Chondrocyte (in vitro differentiated cells): ENCODE data around the gene IL1A. TPM values are rescaled to one million over a fixed set of nuclear protein-coding genes. Genes with fewer than 3 reads are reported as not detected.

Experiments used
- DNase-seq: peaks from one replicate; pipeline ENCODE4 v3.0.0; 2021; ENCODE audit warnings: mixed read lengths, low spot score
- H3K27ac Mint-ChIP-seq: one replicate; pipeline ENCODE4 v1.8.0; 2021; ENCODE audit warnings: mild to moderate bottlenecking, moderate library complexity, mixed read lengths; ENCODE audit not compliant: unreplicated experiment
- H3K27me3 Mint-ChIP-seq: 2 replicates; pipeline ENCODE4 v1.8.0; 2021; ENCODE audit warnings: low read depth, mixed read lengths
- H3K36me3 Mint-ChIP-seq: 2 replicates; pipeline ENCODE4 v1.8.0; 2021; ENCODE audit warnings: low read depth, mixed read lengths
- H3K4me1 Mint-ChIP-seq: 2 replicates; pipeline ENCODE4 v1.8.0; 2021; ENCODE audit warnings: low read depth, mild to moderate bottlenecking, mixed read lengths
- H3K4me3 Mint-ChIP-seq: one replicate; pipeline ENCODE4 v1.8.0; 2021; ENCODE audit warnings: mild to moderate bottlenecking, moderate library complexity, mixed read lengths; ENCODE audit not compliant: unreplicated experiment
- H3K9me3 Mint-ChIP-seq: 2 replicates; pipeline ENCODE4 v1.8.0; 2021; ENCODE audit warnings: low read depth, mixed read lengths
- CTCF ChIP-seq: fragments of 200-600 bp; sonication (generic); IDR thresholded peaks from 2 replicates; pipeline ENCODE4 v1.5.0; 2021; ENCODE audit warnings: antibody characterized with exemption, mild to moderate bottlenecking, moderate library complexity
- total RNA-seq: library from RNA; stranded (reverse); gene quantifications from 3 replicates; pipeline ENCODE4 v1.2.1, GENCODE V29; 2021

The IL1A gene
- total RNA-seq, 1 donor from 2014 or later: not detected

DNA sequence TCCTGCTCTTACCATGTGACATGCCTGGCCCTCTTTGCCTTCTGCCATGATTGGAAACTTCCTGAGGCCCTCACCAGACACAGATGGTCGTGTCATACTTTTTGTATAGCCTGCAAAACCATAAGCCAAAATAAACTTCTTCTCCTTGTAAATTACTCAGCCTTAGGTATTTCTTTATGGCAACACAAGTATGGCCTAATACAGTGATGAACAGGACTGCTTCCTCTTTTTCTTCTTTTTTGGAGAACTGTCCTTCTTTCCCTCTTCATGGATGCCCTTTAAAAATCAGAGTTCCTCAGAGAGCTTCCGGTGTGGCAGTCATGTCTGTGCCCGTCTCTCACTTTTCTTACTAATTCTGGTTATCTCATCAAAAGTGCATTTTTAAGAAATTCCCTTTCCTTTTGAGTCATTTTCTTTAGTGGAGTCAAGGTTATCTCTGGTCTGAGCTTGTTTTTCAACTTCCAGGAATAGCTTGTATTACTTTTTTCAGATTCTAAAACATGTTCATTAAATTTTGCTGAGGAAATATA, 9.2 kb upstream of the IL1A start:
- Mint-ChIP-seq H3K9me3 (peaks cover 6% of the 10 kb centered on the region), H3K4me1 (peaks cover 8% of the 10 kb centered on the region), H3K27me3 (no peaks in the 10 kb centered on the region), H3K27ac (peak overlapping the region; percentile 1), H3K4me3 (no peak overlapping the region), H3K36me3 (no peaks in the 10 kb centered on the region)
- TF ChIP-seq CTCF: no peak
- DNase-seq: no peak

DNA sequence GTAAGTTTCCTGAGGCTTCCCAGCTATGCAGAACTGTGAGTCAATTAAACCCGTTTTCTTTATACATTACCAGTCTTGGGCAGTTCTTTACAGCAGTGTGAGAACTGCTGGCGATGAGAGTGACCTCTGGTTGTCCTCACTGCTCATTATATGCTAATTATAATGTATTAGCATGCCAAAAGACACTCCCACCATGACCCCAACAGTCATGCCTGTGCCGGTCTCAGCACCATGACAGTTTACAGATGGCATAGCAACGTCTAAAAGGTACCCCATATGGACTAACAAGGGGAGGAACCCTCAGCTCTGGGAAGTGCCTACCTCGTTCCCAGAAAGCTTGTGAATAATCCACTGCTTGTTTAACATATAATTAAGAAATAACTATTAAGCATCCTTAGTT, 8.1 kb upstream of the IL1A start:
- no peak for DNase-seq
- Mint-ChIP-seq H3K36me3 (no peaks in the 10 kb centered on the region), H3K27me3 (no peaks in the 10 kb centered on the region), H3K27ac (no peak overlapping the region), H3K9me3 (peaks cover 6% of the 10 kb centered on the region), H3K4me1 (peaks cover 8% of the 10 kb centered on the region), H3K4me3 (no peak overlapping the region)
- TF ChIP-seq CTCF: no peak

- H3K36me3 Mint-ChIP-seq: no peaks in the 10 kb centered on the region
- peaks cover 6% of the 10 kb centered on the region for H3K9me3 Mint-ChIP-seq
- no peak overlapping the region for H3K4me3 Mint-ChIP-seq
- no peaks in the 10 kb centered on the region for H3K27me3 Mint-ChIP-seq
- no peak for TF ChIP-seq CTCF
- H3K4me1 Mint-ChIP-seq: peaks cover 8% of the 10 kb centered on the region
- DNase-seq: no peak
- no peak overlapping the region for H3K27ac Mint-ChIP-seq
Observed at GRCh38 chr2:112791693-112792230, 7.5 kb upstream of the IL1A start.

- H3K4me3 Mint-ChIP-seq: no peak overlapping the region
- no peak for DNase-seq
- no peaks in the 10 kb centered on the region for H3K36me3 Mint-ChIP-seq
- H3K27me3 Mint-ChIP-seq: no peaks in the 10 kb centered on the region
- peaks cover 6% of the 10 kb centered on the region for H3K9me3 Mint-ChIP-seq
- peaks cover 8% of the 10 kb centered on the region for H3K4me1 Mint-ChIP-seq
- no peak overlapping the region for H3K27ac Mint-ChIP-seq
- TF ChIP-seq CTCF: no peak
Observed at GRCh38 chr2:112791019-112791418, 6.7 kb upstream of the IL1A start.

- Mint-ChIP-seq H3K27me3 (no peaks in the 10 kb centered on the region), H3K9me3 (peaks cover 6% of the 10 kb centered on the region)
Observed at GRCh38 chr2:112790305-112790704, 6.0 kb upstream of the IL1A start.

More at GRCh38 chr2:112790305-112790704, 6.0 kb upstream of the IL1A start:
- Mint-ChIP-seq H3K36me3 (no peaks in the 10 kb centered on the region), H3K4me3 (no peak overlapping the region), H3K27ac (no peak overlapping the region), H3K4me1 (peaks cover 8% of the 10 kb centered on the region)
- no peak for TF ChIP-seq CTCF
- DNase-seq: no peak
